ENCODE results near the gene DENND1A.
"Not testable (repeated sequence)": the region's sequence is repeated elsewhere in the genome, so short reads cannot be mapped to it uniquely, and the experiment has no call there.

DENND1A gene

GRCh38 chr9:123922431-123922830 lies 7.5 kb downstream of the DENND1A start:
- no peak for DNase-seq

GRCh38 chr9:123914517-123915196 lies 15.3 kb downstream of the DENND1A start:
- DNase-seq, result no peak

- no peak for DNase-seq
Measured at GRCh38 chr9:123912167-123912897, 17.6 kb downstream of the DENND1A start.

GRCh38 chr9:123911024-123911423 lies 18.9 kb downstream of the DENND1A start:
- no peak for DNase-seq

- DNase-seq, result not testable (repeated sequence)
Measured at GRCh38 chr9:123909192-123909591, 20.7 kb downstream of the DENND1A start.

GRCh38 chr9:123903550-123903949 lies 26.4 kb downstream of the DENND1A start:
- not testable (repeated sequence) for DNase-seq

- DNase-seq, result no peak
Measured at GRCh38 chr9:123894822-123895221, 35.1 kb downstream of the DENND1A start.

GRCh38 chr9:123893831-123894460 lies 36.0 kb downstream of the DENND1A start:
- no peak for DNase-seq

- DNase-seq, result no peak
Measured at GRCh38 chr9:123893115-123893514, 36.8 kb downstream of the DENND1A start.

GRCh38 chr9:123887837-123888236 lies 42.1 kb downstream of the DENND1A start:
- DNase-seq, result no peak

GRCh38 chr9:123885834-123886233 lies 44.1 kb downstream of the DENND1A start:
- DNase-seq, result not testable (repeated sequence)

GRCh38 chr9:123883634-123884033 lies 46.3 kb downstream of the DENND1A start:
- DNase-seq, result no peak

GRCh38 chr9:123881604-123882003 lies 48.3 kb downstream of the DENND1A start:
- DNase-seq, result no peak

GRCh38 chr9:123880420-123880819 lies 49.5 kb downstream of the DENND1A start:
- no peak for DNase-seq

GRCh38 chr9:123876750-123877149 lies 53.2 kb downstream of the DENND1A start:
- no peak for DNase-seq

GRCh38 chr9:123872710-123873109 lies 57.2 kb downstream of the DENND1A start:
- DNase-seq, result no peak

- DNase-seq, result no peak
Measured at GRCh38 chr9:123871781-123872180, 58.1 kb downstream of the DENND1A start.

- no peak for DNase-seq
Measured at GRCh38 chr9:123868002-123868401, 61.9 kb downstream of the DENND1A start.

GRCh38 chr9:123867034-123867433 lies 62.9 kb downstream of the DENND1A start:
- no peak for DNase-seq

- no peak for DNase-seq
Measured at GRCh38 chr9:123866497-123866896, 63.4 kb downstream of the DENND1A start.

- DNase-seq, result no peak
Measured at GRCh38 chr9:123865226-123866000, 64.5 kb downstream of the DENND1A start.

- DNase-seq, result no peak
Measured at GRCh38 chr9:123864251-123864650, 65.7 kb downstream of the DENND1A start.

GRCh38 chr9:123863164-123863855 lies 66.6 kb downstream of the DENND1A start:
- no peak for DNase-seq
